Lung (tissue), 12 donors: Measurements from ENCODE around the gene PCSK4. TPM values are rescaled to one million over a fixed set of nuclear protein-coding genes. Genes with fewer than 3 reads are reported as not detected.

Source experiments
- ATAC-seq: fragments of 200-7000 bp; cut with Tn5 transposase; one replicate; pipeline ENCODE4 v1.9.1; 2020; ENCODE audit warnings: moderate number of reproducible peaks; ENCODE audit not compliant: insufficient read depth, low FRiP score
- DNase-seq, 3 donors: peaks; one replicate each; pipeline ENCODE4 v3.0.0-alpha.2; 2013 to 2017
- H3K27ac ChIP-seq, 2 donors: one replicate each; pipeline ENCODE4 v1.5.1; 2013; ENCODE audit warnings: mild to moderate bottlenecking in 2 of 2, moderate library complexity in 2 of 2, control low read depth in 1 of 2, inconsistent platforms in 1 of 2, low read depth in 1 of 2, low read length in 1 of 2
- H3K27me3 ChIP-seq, 3 donors: one replicate each; pipeline ENCODE4 v1.5.1; 2013; ENCODE audit warnings: low read length in 2 of 3; ENCODE audit not compliant: control insufficient read depth in 3 of 3, insufficient read depth in 3 of 3
- H3K36me3 ChIP-seq, 4 donors: one replicate each; pipeline ENCODE4 v1.5.1; 2013; ENCODE audit warnings: low read length in 4 of 4, mild to moderate bottlenecking in 1 of 4, moderate library complexity in 1 of 4; ENCODE audit not compliant: control insufficient read depth in 4 of 4, insufficient read depth in 4 of 4
- H3K4me1 ChIP-seq, 5 donors: one replicate each; pipeline ENCODE4 v1.5.1; 2013; ENCODE audit warnings: low read length in 5 of 5, mild to moderate bottlenecking in 2 of 5, moderate library complexity in 1 of 5; ENCODE audit not compliant: control insufficient read depth in 5 of 5, insufficient read depth in 5 of 5
- H3K4me3 ChIP-seq: one replicate; pipeline ENCODE4 v1.5.1; 2013; ENCODE audit warnings: mild to moderate bottlenecking, control low read depth, moderate library complexity
- H3K9ac ChIP-seq, 2 donors: one replicate each; pipeline ENCODE4 v1.5.1; 2013; ENCODE audit warnings: low read length in 2 of 2, control low read depth in 1 of 2; ENCODE audit not compliant: insufficient read depth in 1 of 2
- H3K9me3 ChIP-seq, 4 donors: one replicate each; pipeline ENCODE4 v1.5.1; 2013; ENCODE audit warnings: low read length in 3 of 4, mild to moderate bottlenecking in 1 of 4, moderate library complexity in 1 of 4; ENCODE audit not compliant: control insufficient read depth in 4 of 4, insufficient read depth in 3 of 4
- WGBS, 2 donors: extraction: QIAGEN DNeasy Blood & Tissue Kit; methylation state at CpG; one replicate each; pipeline ENCODE4 v1.1.7; 2013; 5-methylcytosine and 5-hydroxymethylcytosine counted together
- polyA plus RNA-seq, 2 donors: library from polyadenylated mRNA; stranded (reverse); fragments of 200-250 nt; gene quantifications; one replicate each; pipeline ENCODE4 v1.2.1, GENCODE V29; 2013
- total RNA-seq, 2 donors: library from RNA; depleted of rRNA in 1 of 2; stranded (reverse); fragments of >200 nt in 1 of 2; gene quantifications; one replicate each; pipeline ENCODE4 v1.2.1, GENCODE V29; 2014 to 2021
- TF ChIP-seq, protein P1 (sequence below): IDR thresholded peaks from 2 replicates; pipeline ENCODE4 v1.5.1; 2012; ENCODE audit warnings: mild to moderate bottlenecking; ENCODE audit errors: control extremely low read depth, extremely low read depth
- donor health status: control.
- donor health status: control.
- donor health status: Bipolar disorder and iron deficiency.
- donor health status: healthy.
- donor health status: DM: yes; HTN: yes; CAD: no.

PCSK4 gene
- total and polyA plus RNA-seq, 4 donors, result 2.3 to 7.9 (median 5.4) TPM

- Histone ChIP-seq H3K27me3 (peaks cover 0 to 27% (median 24%) of the 10 kb centered on the region in 3 donors), H3K9ac (no peak overlapping the region), H3K36me3 (peaks cover 0 to 19% (median 5%) of the 10 kb centered on the region in 4 donors), H3K4me3 (no peak overlapping the region), H3K4me1 (peaks cover 0 to 18% (median 3%) of the 10 kb centered on the region in 5 donors), H3K27ac (no peak overlapping the region), H3K9me3 (peaks cover 0 to 6% (median 0%) of the 10 kb centered on the region in 4 donors)
- TF ChIP-seq, protein P1, sequence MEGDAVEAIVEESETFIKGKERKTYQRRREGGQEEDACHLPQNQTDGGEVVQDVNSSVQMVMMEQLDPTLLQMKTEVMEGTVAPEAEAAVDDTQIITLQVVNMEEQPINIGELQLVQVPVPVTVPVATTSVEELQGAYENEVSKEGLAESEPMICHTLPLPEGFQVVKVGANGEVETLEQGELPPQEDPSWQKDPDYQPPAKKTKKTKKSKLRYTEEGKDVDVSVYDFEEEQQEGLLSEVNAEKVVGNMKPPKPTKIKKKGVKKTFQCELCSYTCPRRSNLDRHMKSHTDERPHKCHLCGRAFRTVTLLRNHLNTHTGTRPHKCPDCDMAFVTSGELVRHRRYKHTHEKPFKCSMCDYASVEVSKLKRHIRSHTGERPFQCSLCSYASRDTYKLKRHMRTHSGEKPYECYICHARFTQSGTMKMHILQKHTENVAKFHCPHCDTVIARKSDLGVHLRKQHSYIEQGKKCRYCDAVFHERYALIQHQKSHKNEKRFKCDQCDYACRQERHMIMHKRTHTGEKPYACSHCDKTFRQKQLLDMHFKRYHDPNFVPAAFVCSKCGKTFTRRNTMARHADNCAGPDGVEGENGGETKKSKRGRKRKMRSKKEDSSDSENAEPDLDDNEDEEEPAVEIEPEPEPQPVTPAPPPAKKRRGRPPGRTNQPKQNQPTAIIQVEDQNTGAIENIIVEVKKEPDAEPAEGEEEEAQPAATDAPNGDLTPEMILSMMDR, result no peak
- ATAC-seq (no peak), DNase-seq (no peak)
- WGBS, 2 donors, result 94 to 95% methylated on average over 31 of the region's 31 CpGs
Measured at GRCh38 chr19:1475751-1476437, 14.3 kb downstream of the PCSK4 start.

- H3K4me3 ChIP-seq, result no peak overlapping the region
- no peak for ATAC-seq
- H3K9me3 ChIP-seq, result peaks cover 0 to 6% (median 0%) of the 10 kb centered on the region in 4 donors
- no peak overlapping the region for H3K27ac ChIP-seq
- H3K36me3 ChIP-seq, result peaks cover 0 to 19% (median 5%) of the 10 kb centered on the region in 4 donors
- TF ChIP-seq, protein P1, result no peak
- 93 to 95% methylated on average over 24 to 26 of the region's 26 CpGs for WGBS, 2 donors
- H3K9ac ChIP-seq, result no peak overlapping the region
- H3K27me3 ChIP-seq, result peaks cover 0 to 32% (median 26%) of the 10 kb centered on the region in 3 donors
- H3K4me1 ChIP-seq, result peaks cover 0 to 28% (median 11%) of the 10 kb centered on the region in 5 donors
- DNase-seq, result no peak
Measured at GRCh38 chr19:1474765-1475351, 15.3 kb downstream of the PCSK4 start.

DNA sequence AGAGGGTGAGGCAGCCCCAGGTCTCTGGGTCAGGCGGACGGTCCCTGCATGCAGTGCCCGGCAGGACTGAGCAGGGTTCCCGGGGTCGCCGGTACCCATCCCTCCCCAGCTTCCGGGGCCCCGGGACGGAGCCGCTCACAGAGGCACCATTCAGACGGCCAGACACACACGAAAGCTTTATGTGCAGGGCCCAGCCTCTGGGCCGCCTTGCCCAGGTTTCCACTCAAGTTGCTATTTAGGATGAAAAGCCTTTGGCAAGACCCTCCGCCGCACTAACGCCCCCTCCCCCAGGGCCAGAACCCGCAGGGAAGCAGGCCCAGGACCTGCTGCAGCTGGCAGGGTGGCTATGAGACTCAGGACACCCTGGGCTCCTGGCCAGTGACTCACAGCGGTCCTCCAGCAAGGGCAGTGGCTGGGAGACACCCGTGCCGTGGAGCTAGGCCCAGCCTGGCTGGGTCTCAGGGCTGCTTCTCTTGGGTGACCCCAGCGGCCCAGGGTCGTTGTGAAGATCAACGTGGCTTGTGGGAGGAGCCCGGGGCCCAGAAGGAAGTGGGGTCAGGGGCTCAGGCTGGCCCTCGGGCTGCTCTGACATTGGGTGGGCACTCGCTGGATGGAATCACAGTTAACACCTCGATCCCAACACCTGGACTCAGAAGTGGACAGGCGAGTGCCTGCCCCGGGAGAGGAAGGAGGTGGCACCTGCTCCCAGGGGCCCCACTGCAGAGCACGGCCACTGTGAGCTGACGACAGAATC is 16.0 kb downstream of the PCSK4 start:
- Histone ChIP-seq H3K36me3 (peaks cover 0 to 19% (median 5%) of the 10 kb centered on the region in 4 donors), H3K4me1 (peaks cover 0 to 27% (median 11%) of the 10 kb centered on the region in 5 donors)
- DNase-seq, result no peak

More for the DNA sequence above, 16.0 kb downstream of the PCSK4 start:
- 83 to 87% methylated on average over 31 of the region's 31 CpGs for WGBS, 2 donors
- TF ChIP-seq, protein P1, result no peak
- ATAC-seq, result no peak
- peaks cover 0 to 33% (median 26%) of the 10 kb centered on the region in 3 donors for H3K27me3 ChIP-seq
- H3K27ac ChIP-seq, result no peak overlapping the region
- H3K9ac ChIP-seq, result no peak overlapping the region
- peaks cover 0 to 6% (median 0%) of the 10 kb centered on the region in 4 donors for H3K9me3 ChIP-seq
- no peak overlapping the region for H3K4me3 ChIP-seq
